Endodermal cell (in vitro differentiated cells): Measurements from ENCODE around the gene SPP2. TPM values are rescaled to one million over a fixed set of nuclear protein-coding genes. Genes with fewer than 3 reads are reported as not detected.

Experiments used
- DNase-seq: peaks from one replicate; pipeline ENCODE4 v3.0.0-alpha.2; 2017
- H3K27ac ChIP-seq: 2 replicates; pipeline ENCODE4 v1.5.1; 2013; ENCODE audit warnings: mild to moderate bottlenecking, low read depth, low read length, moderate library complexity
- H3K27me3 ChIP-seq: 2 replicates; pipeline ENCODE4 v1.6.1; 2013; ENCODE audit warnings: mild to moderate bottlenecking, low read length, moderate library complexity; ENCODE audit not compliant: insufficient read depth, control insufficient read depth, poor library complexity, severe bottlenecking
- H3K36me3 ChIP-seq: 2 replicates; pipeline ENCODE4 v1.7.0; 2013; ENCODE audit warnings: mild to moderate bottlenecking, low read length, moderate library complexity; ENCODE audit not compliant: control insufficient read depth, insufficient read depth
- H3K4me1 ChIP-seq: one replicate; pipeline ENCODE4 v1.7.0; 2013; ENCODE audit warnings: low read length; ENCODE audit not compliant: control insufficient read depth, insufficient read depth
- H3K4me3 ChIP-seq: 2 replicates; pipeline ENCODE4 v1.5.1; 2013; ENCODE audit warnings: mild to moderate bottlenecking, low read length, moderate library complexity
- H3K9ac ChIP-seq: 2 replicates; pipeline ENCODE4 v1.6.1; 2013; ENCODE audit warnings: mild to moderate bottlenecking, low read length, moderate library complexity; ENCODE audit not compliant: poor library complexity, severe bottlenecking; ENCODE audit errors: extremely low read depth
- H3K9me3 ChIP-seq: 2 replicates; pipeline ENCODE4 v1.6.1; 2013; ENCODE audit warnings: mild to moderate bottlenecking, low read length, moderate library complexity; ENCODE audit not compliant: control insufficient read depth
- H3K27ac Mint-ChIP-seq: 2 replicates; pipeline ENCODE4 v1.8.0; 2020; ENCODE audit warnings: mixed read lengths
- H3K27me3 Mint-ChIP-seq: 2 replicates; pipeline ENCODE4 v1.8.0; 2021; ENCODE audit warnings: mild to moderate bottlenecking, mixed read lengths; ENCODE audit not compliant: insufficient read depth
- H3K36me3 Mint-ChIP-seq: 2 replicates; pipeline ENCODE4 v1.8.0; 2020; ENCODE audit warnings: low read depth, mixed read lengths
- H3K4me1 Mint-ChIP-seq: 2 replicates; pipeline ENCODE4 v1.8.0; 2020; ENCODE audit warnings: mixed read lengths
- H3K4me3 Mint-ChIP-seq: 2 replicates; pipeline ENCODE4 v1.8.0; 2020; ENCODE audit warnings: mild to moderate bottlenecking, moderate library complexity, mixed read lengths
- H3K9me3 Mint-ChIP-seq: 2 replicates; pipeline ENCODE4 v1.8.0; 2020; ENCODE audit warnings: mild to moderate bottlenecking, mixed read lengths
- CTCF ChIP-seq: fragments of 200-600 bp; sonication (generic); conservative IDR thresholded peaks from 2 replicates; pipeline ENCODE4 v1.5.0; 2021; ENCODE audit warnings: antibody characterized with exemption, mild to moderate bottlenecking
- WGBS, 2 experiments: methylation state at CpG; one replicate each; pipeline versions ENCODE4 v1.1.5 to v1.1.7; 2013; ENCODE audit warnings: missing lambda C conversion rate in 2 of 2, mixed read lengths in 1 of 2; ENCODE audit not compliant: insufficient coverage in 1 of 2, insufficient read length in 1 of 2; 5-methylcytosine and 5-hydroxymethylcytosine counted together
- total RNA-seq, 2 donors: library from RNA; stranded (reverse); fragmentation: NEBNext Ultra II Directional in 1 of 2; extraction: Animal tissue kit (Norgen Biotek cat#: 25700) in 1 of 2; gene quantifications; 2 replicates in 1 of 2; 3 replicates in 1 of 2; pipeline ENCODE4 v1.2.1, GENCODE V29; 2021

The SPP2 gene
- total RNA-seq, 2 donors from 2014 or later = not detected

GRCh38 chr2:234027641-234028040 is 22.9 kb upstream of the SPP2 start:
- Histone ChIP-seq H3K27ac (no peak overlapping the region), H3K9me3 (peaks cover 8% of the 10 kb centered on the region), H3K4me1 (no peaks in the 10 kb centered on the region), H3K36me3 (no peaks in the 10 kb centered on the region), H3K27me3 (no peaks in the 10 kb centered on the region), H3K4me3 (no peak overlapping the region), H3K9ac (no peak overlapping the region)
- H3K27me3 Mint-ChIP-seq = no peaks in the 10 kb centered on the region
- no peak overlapping the region for H3K27ac Mint-ChIP-seq
- 88 to 100% methylated on average over 1 of the region's 1 CpG for WGBS, 2 experiments
- DNase-seq = no peak
- no peak for TF ChIP-seq CTCF
- peaks cover 19% of the 10 kb centered on the region for H3K9me3 Mint-ChIP-seq
- no peaks in the 10 kb centered on the region for H3K36me3 Mint-ChIP-seq
- no peak overlapping the region for H3K4me3 Mint-ChIP-seq
- H3K4me1 Mint-ChIP-seq = no peaks in the 10 kb centered on the region

DNA sequence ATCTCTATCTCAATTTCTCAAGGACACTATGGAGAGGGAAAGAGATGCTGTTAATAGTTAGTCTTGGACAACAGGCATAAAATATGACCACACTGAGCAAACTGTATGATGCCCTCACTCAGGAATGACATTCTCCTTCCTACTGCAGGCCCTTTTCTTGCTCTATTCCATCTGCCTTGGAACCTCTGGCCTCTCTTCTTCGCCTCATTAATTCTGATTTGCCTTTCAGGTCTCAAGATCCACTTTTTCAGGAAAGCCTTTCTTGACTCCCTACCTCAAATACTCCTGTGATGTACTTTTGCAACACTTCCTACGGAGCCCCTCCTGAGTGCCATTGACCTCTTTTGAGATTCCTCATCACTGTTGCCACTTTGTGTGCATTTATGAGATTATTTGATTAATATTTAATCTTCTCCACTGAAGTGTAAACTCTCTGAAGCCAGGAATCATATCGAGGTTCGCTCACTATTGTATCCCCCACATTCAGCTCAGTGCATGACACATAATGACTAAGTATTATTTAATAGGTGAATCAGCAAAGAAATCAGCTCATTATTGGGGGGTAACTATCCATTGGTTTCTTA is 21.3 kb upstream of the SPP2 start:
- no peak for TF ChIP-seq CTCF
- H3K9me3 ChIP-seq = no peaks in the 10 kb centered on the region
- Mint-ChIP-seq H3K4me1 (no peaks in the 10 kb centered on the region), H3K27me3 (no peaks in the 10 kb centered on the region), H3K4me3 (no peak overlapping the region), H3K27ac (no peak overlapping the region), H3K9me3 (peaks cover 4% of the 10 kb centered on the region), H3K36me3 (no peaks in the 10 kb centered on the region)
- WGBS, 2 experiments = 98 to 100% methylated on average over 1 to 4 of the region's 4 CpGs
- H3K36me3 ChIP-seq = no peaks in the 10 kb centered on the region
- DNase-seq = no peak
- H3K27me3 ChIP-seq = no peaks in the 10 kb centered on the region
- no peaks in the 10 kb centered on the region for H3K4me1 ChIP-seq
- H3K9ac ChIP-seq = no peak overlapping the region
- H3K4me3 ChIP-seq = no peak overlapping the region
- no peak overlapping the region for H3K27ac ChIP-seq

DNA sequence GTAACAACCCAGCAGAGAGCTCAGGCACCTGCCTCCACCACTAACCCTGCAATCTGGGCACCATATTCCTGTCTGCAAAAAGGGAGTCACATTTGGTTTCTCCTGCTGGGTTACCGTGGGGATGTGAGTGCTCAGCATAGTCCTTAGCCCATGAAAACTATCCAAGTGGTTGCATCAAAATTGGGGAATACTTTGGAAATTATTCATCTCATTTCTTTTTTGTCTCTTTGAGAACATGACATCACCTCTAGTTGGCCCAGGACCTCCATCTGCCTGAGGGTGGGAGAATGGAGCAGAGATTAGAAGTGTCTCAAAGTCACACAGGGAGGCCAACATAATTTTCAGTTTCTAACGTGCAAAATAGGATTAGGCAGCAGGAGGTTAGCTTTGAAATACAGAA is 19.3 kb upstream of the SPP2 start:
- no peak overlapping the region for H3K27ac Mint-ChIP-seq
- no peaks in the 10 kb centered on the region for H3K27me3 ChIP-seq
- H3K4me1 Mint-ChIP-seq = no peaks in the 10 kb centered on the region
- 57 to 100% methylated on average over 1 to 2 of the region's 2 CpGs for WGBS, 2 experiments
- H3K9ac ChIP-seq = no peak overlapping the region
- no peak for TF ChIP-seq CTCF
- DNase-seq = no peak
- H3K9me3 ChIP-seq = no peaks in the 10 kb centered on the region
- H3K4me3 Mint-ChIP-seq = no peak overlapping the region
- no peak overlapping the region for H3K27ac ChIP-seq
- H3K27me3 Mint-ChIP-seq = no peaks in the 10 kb centered on the region
- no peaks in the 10 kb centered on the region for H3K36me3 Mint-ChIP-seq
- H3K36me3 ChIP-seq = no peaks in the 10 kb centered on the region
- no peaks in the 10 kb centered on the region for H3K9me3 Mint-ChIP-seq
- H3K4me3 ChIP-seq = no peak overlapping the region
- no peaks in the 10 kb centered on the region for H3K4me1 ChIP-seq
